Measurements from ENCODE around the gene TSSK2.

TSSK2 gene

GRCh38 chr22:19142394-19142793, 11.3 kb downstream of the TSSK2 start:
- TF ChIP-seq LEF1 (IDR thresholded peaks at IDR 0.05; ENCODE audit: borderline replicate concordance) (no peak), SUZ12 (IDR thresholded peaks at IDR 0.05) (no peak), FOXM1 (IDR thresholded peaks at IDR 0.05; ENCODE audit: borderline replicate concordance) (no peak), ZNF384 (IDR thresholded peaks at IDR 0.05) (no peak), NFRKB (IDR thresholded peaks at IDR 0.05) (no peak), L3MBTL2 (conservative IDR thresholded peaks at IDR 0.05) (no peak), FOXK2 (IDR thresholded peaks at IDR 0.05) (no peak), SP1 (IDR thresholded peaks at IDR 0.05) (no peak), BHLHE40 (IDR thresholded peaks at IDR 0.05; ENCODE audit: borderline replicate concordance) (no peak)
- CTCF ChIA-PET = no interaction called here
- POLR2A ChIA-PET = no interaction called here
- no peak for DNase-seq (ENCODE audit: extremely low spot score)

GRCh38 chr22:19143212-19143611, 12.1 kb downstream of the TSSK2 start:
- ChIA-PET POLR2A (interaction anchor here (1.0 to 2.9 kb wide), 4 partner anchors 10 to 23 kb away, joined by 3 to 29 read pairs (median 16); partner anchors contain the start of gene DGCR2), CTCF (no interaction called here)
- DNase-seq (ENCODE audit: extremely low spot score) = no peak
- TF ChIP-seq, protein P1, sequence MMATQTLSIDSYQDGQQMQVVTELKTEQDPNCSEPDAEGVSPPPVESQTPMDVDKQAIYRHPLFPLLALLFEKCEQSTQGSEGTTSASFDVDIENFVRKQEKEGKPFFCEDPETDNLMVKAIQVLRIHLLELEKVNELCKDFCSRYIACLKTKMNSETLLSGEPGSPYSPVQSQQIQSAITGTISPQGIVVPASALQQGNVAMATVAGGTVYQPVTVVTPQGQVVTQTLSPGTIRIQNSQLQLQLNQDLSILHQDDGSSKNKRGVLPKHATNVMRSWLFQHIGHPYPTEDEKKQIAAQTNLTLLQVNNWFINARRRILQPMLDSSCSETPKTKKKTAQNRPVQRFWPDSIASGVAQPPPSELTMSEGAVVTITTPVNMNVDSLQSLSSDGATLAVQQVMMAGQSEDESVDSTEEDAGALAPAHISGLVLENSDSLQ (IDR thresholded peaks at IDR 0.05) = no peak
- TF ChIP-seq FOXM1 (IDR thresholded peaks at IDR 0.05; ENCODE audit: borderline replicate concordance) (no peak), ELF4 (IDR thresholded peaks at IDR 0.05) (no peak), FOXA1 (IDR thresholded peaks at IDR 0.05) (no peak), LEF1 (IDR thresholded peaks at IDR 0.05; ENCODE audit: borderline replicate concordance) (no peak), TARDBP (IDR thresholded peaks at IDR 0.05) (no peak), BHLHE40 (IDR thresholded peaks at IDR 0.05; ENCODE audit: borderline replicate concordance) (no peak), NFRKB (IDR thresholded peaks at IDR 0.05) (no peak), ARNT (IDR thresholded peaks at IDR 0.05) (no peak), CTBP1 (IDR thresholded peaks at IDR 0.05; ENCODE audit: borderline replicate concordance) (no peak), L3MBTL2 (conservative IDR thresholded peaks at IDR 0.05) (no peak), HDGF (IDR thresholded peaks at IDR 0.05; ENCODE audit: borderline replicate concordance) (no peak), SUZ12 (IDR thresholded peaks at IDR 0.05) (no peak), SP1 (IDR thresholded peaks at IDR 0.05) (no peak), FOXK2 (IDR thresholded peaks at IDR 0.05) (no peak), ZNF384 (IDR thresholded peaks at IDR 0.05) (no peak)

GRCh38 chr22:19143967-19144400, 12.9 kb downstream of the TSSK2 start:
- ChIA-PET CTCF (interaction anchor here (0.7 to 1.8 kb wide), 8 partner anchors 8 to 35 kb away, joined by 3 to 10 read pairs (median 4); partner anchors contain the start of genes DGCR2 and SLC25A1), POLR2A (interaction anchor here (0.8 to 2.9 kb wide), 19 partner anchors 8 to 352 kb away, joined by 3 to 29 read pairs (median 7); partner anchors contain the start of genes CDC45, CLTCL1, DGCR2 and SLC25A1)
- TF ChIP-seq SP1 (IDR thresholded peaks at IDR 0.05) (no peak), SUZ12 (IDR thresholded peaks at IDR 0.05) (no peak)
- no peak for DNase-seq (ENCODE audit: extremely low spot score)

GRCh38 chr22:19146215-19146968, 15.3 kb downstream of the TSSK2 start:
- POLR2A ChIA-PET = interaction anchor here (1.3 to 2.1 kb wide), 2 partner anchors 12 to 23 kb away, joined by 3 to 5 read pairs; no protein-coding TSS in a partner anchor
- TF ChIP-seq CTBP1 (IDR thresholded peaks at IDR 0.05; ENCODE audit: borderline replicate concordance) (no peak), FOXA1 (IDR thresholded peaks at IDR 0.05) (no peak), TARDBP (IDR thresholded peaks at IDR 0.05) (no peak), SUZ12 (IDR thresholded peaks at IDR 0.05) (no peak), HDGF (IDR thresholded peaks at IDR 0.05; ENCODE audit: borderline replicate concordance) (no peak), SP1 (IDR thresholded peaks at IDR 0.05) (no peak), LEF1 (IDR thresholded peaks at IDR 0.05; ENCODE audit: borderline replicate concordance) (no peak), FOXK2 (IDR thresholded peaks at IDR 0.05) (no peak), ARNT (IDR thresholded peaks at IDR 0.05) (no peak)
- CTCF ChIA-PET = no interaction called here
- no peak for DNase-seq (ENCODE audit: extremely low spot score)

GRCh38 chr22:19147195-19147780, 16.2 kb downstream of the TSSK2 start:
- CTCF ChIA-PET = no interaction called here
- DNase-seq (ENCODE audit: extremely low spot score) = no peak
- POLR2A ChIA-PET = interaction anchor here (1.3 to 2.1 kb wide), 2 partner anchors 11 to 22 kb away, joined by 3 to 5 read pairs; no protein-coding TSS in a partner anchor
- no peak for TF ChIP-seq ZNF384 (IDR thresholded peaks at IDR 0.05)

DNA sequence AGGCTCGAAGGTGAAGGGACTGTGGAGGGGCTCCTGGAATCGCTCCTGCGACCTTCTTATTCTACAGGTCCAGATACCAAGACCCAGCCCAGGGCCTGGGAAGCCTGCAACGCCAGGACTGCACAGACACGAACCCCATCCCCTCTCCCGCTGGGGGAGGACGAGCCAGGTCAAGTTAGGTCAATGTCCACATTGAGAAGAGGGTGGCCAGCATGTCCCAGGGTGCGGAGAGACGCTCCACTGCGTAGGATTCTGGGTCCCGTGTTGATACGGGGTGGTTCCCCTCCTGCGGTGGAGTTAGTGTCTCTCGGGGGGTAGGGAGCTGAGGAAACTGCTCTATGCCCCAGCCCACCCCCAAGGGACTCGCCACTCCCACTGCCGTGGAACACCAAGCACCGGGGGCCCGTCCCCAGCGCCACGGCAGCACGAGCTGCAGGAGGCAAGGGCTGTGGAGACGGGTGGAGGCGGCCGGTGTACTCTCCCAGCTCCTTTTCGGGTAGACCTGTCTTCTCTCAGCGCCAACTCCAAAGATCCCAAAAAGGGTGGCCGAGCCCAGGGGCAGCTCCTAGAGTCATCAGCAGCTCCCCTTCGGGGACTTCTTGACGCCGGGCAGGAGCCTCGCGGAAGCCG, 17.4 kb downstream of the TSSK2 start:
- no peak for DNase-seq (ENCODE audit: extremely low spot score)
- ChIA-PET POLR2A (no interaction called here), CTCF (no interaction called here)
- TF ChIP-seq TARDBP (IDR thresholded peaks at IDR 0.05) (no peak), LEF1 (IDR thresholded peaks at IDR 0.05; ENCODE audit: borderline replicate concordance) (no peak), FOXK2 (IDR thresholded peaks at IDR 0.05) (no peak), FOXA1 (IDR thresholded peaks at IDR 0.05) (no peak), CTBP1 (IDR thresholded peaks at IDR 0.05; ENCODE audit: borderline replicate concordance) (no peak), BHLHE40 (IDR thresholded peaks at IDR 0.05; ENCODE audit: borderline replicate concordance) (no peak), L3MBTL2 (conservative IDR thresholded peaks at IDR 0.05) (no peak), ARNT (IDR thresholded peaks at IDR 0.05) (no peak), FOXM1 (IDR thresholded peaks at IDR 0.05; ENCODE audit: borderline replicate concordance) (no peak), ELF4 (IDR thresholded peaks at IDR 0.05) (no peak), ZNF384 (IDR thresholded peaks at IDR 0.05) (no peak), NFRKB (IDR thresholded peaks at IDR 0.05) (no peak), HDGF (IDR thresholded peaks at IDR 0.05; ENCODE audit: borderline replicate concordance) (no peak), SUZ12 (IDR thresholded peaks at IDR 0.05) (no peak), SP1 (IDR thresholded peaks at IDR 0.05) (no peak)
- TF ChIP-seq, protein P1 (IDR thresholded peaks at IDR 0.05) = no peak

Measured in HEK293T (cell line).